Calu3 (cell line): ENCODE measurements around the gene TRIM42. TPM values are rescaled to one million over a fixed set of nuclear protein-coding genes. Genes with fewer than 3 reads are reported as not detected.

Experiments
- BruUV-seq: library from RNA; stranded (reverse); fragments of 400-500 nt; replicated peaks from 2 replicates; lab custom pipeline; 2021; lab: Mats Ljungman, UMichigan
- CTCF ChIA-PET: fragments of 300-600 bp; sonication (Branson Sonifier 250); formaldehyde crosslinking; loops from one replicate; lab custom pipeline; 2022; ENCODE audit warnings: antibody characterized with exemption; lab: Charles Lee
- DNase-seq: peaks from one replicate; pipeline ENCODE4 v3.0.0; 2022
- H3K27ac Mint-ChIP-seq: one replicate; pipeline ENCODE4 v1.8.0; 2022; ENCODE audit warnings: mixed read lengths; ENCODE audit not compliant: unreplicated experiment
- H3K27me3 Mint-ChIP-seq: one replicate; pipeline ENCODE4 v1.8.0; 2022; ENCODE audit warnings: mixed read lengths; ENCODE audit not compliant: unreplicated experiment
- H3K36me3 Mint-ChIP-seq: one replicate; pipeline ENCODE4 v1.8.0; 2022; ENCODE audit warnings: mild to moderate bottlenecking, moderate library complexity, mixed read lengths; ENCODE audit not compliant: insufficient read depth, unreplicated experiment
- H3K4me1 Mint-ChIP-seq: one replicate; pipeline ENCODE4 v1.8.0; 2022; ENCODE audit warnings: mild to moderate bottlenecking, low read depth, mixed read lengths; ENCODE audit not compliant: unreplicated experiment
- H3K4me3 Mint-ChIP-seq: one replicate; pipeline ENCODE4 v1.8.0; 2022; ENCODE audit warnings: mild to moderate bottlenecking, low read depth, moderate library complexity, mixed read lengths; ENCODE audit not compliant: unreplicated experiment
- H3K9me3 Mint-ChIP-seq: one replicate; pipeline ENCODE4 v1.8.0; 2022; ENCODE audit warnings: low read depth, mixed read lengths; ENCODE audit not compliant: unreplicated experiment
- CTCF ChIP-seq: fragments of 200-600 bp; IDR thresholded peaks from one replicate; pipeline ENCODE4 v1.8.0; 2022; ENCODE audit warnings: antibody characterized with exemption; ENCODE audit not compliant: unreplicated experiment
- intact Hi-C: fragments of 100-400 bp; cut with micrococcal nuclease; formaldehyde crosslinking; loops from one replicate; pipeline ENCODE4 v1.10.0; 2022; ENCODE audit not compliant: unreplicated experiment
- total RNA-seq: library from RNA; stranded (reverse); gene quantifications from 2 replicates; pipeline ENCODE4 v1.2.3, GENCODE V29; 2022

Gene TRIM42
- total RNA-seq, 1 experiment from 2014 or later = not detected

DNA sequence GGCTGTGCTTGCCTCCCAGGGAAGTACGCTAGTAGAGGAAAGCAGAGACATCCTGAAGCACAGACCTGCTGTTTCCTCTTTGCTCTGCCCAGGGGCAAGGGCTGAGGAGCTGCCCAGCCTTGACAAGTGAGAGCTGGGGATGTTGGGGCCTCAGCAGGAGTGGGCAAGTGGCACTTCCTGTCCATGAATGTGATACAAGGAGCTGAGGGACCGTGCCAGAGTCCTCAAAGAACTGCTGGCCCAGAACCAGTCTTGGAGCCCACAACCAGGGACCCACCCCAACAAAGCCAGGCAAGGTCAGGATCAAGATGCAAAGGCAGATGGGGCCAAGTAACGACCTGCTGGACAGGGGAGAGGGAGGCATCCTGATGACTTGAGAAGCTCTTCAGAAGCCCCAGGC lies 70.3 kb downstream of the TRIM42 start:
- no peak for TF ChIP-seq CTCF
- Mint-ChIP-seq H3K9me3 (peaks cover 6% of the 10 kb centered on the region), H3K27ac (no peak overlapping the region), H3K4me3 (no peak overlapping the region), H3K27me3 (peaks cover 99% of the 10 kb centered on the region), H3K4me1 (no peaks in the 10 kb centered on the region), H3K36me3 (no peaks in the 10 kb centered on the region)
- DNase-seq = no peak
- CTCF ChIA-PET = no interaction called here
- BruUV-seq = no TSS peak
- intact Hi-C loops = no loop called here

GRCh38 chr3:140748903-140749302 lies 71.0 kb downstream of the TRIM42 start:
- Mint-ChIP-seq H3K27ac (no peak overlapping the region), H3K27me3 (peaks cover 95% of the 10 kb centered on the region), H3K36me3 (no peaks in the 10 kb centered on the region), H3K9me3 (peaks cover 6% of the 10 kb centered on the region), H3K4me1 (peaks cover under 1% of the 10 kb centered on the region), H3K4me3 (no peak overlapping the region)
- CTCF ChIA-PET = no interaction called here
- BruUV-seq = no TSS peak
- no peak for TF ChIP-seq CTCF
- no peak for DNase-seq
- intact Hi-C loops = no loop called here
